ENCODE data around the gene RIMS4. TPM values are rescaled to one million over a fixed set of nuclear protein-coding genes. Genes with fewer than 3 reads are reported as not detected.

RIMS4 gene
- total and polyA plus RNA-seq, 10 of the 15 experiments (the other 5 are each of a cell fraction or from before 2014, with no cell fraction given), result under 0.01 to 0.07 (median 0.05) TPM; not detected in 5

DNA sequence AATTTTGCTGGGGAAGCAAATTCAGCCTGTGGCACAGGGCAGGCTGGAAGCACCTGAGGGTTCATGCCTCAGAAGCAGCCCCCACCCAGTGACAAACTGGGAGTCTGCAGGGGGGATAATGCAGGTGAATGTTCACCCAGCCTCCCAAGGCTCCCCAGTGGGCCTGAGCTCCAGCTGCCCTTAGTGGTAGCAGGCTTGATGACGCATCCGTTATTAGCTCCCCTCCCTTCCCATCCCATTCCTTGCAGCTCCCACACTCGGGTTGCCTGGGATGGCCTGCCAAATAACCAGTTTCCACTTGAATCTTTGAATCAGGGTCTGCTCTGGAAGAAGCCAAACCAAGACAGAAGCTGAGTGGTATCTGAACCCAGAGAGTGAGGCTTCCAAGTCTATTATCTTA, 48.9 kb downstream of the RIMS4 start:
- Histone ChIP-seq H3K4me2 (ENCODE audit: control insufficient read depth, insufficient read depth) (no peak overlapping the region), H2AFZ (ENCODE audit: control insufficient read depth, low read depth, low read length) (no peak overlapping the region), H3K4me1 (ENCODE audit: control insufficient read depth, insufficient read depth, low read length) (no peaks in the 10 kb centered on the region), H3K27ac (ENCODE audit: control insufficient read depth, insufficient read depth) (no peak overlapping the region), H3K27me3 (replicated peaks in 1 of 2; ENCODE audit: control insufficient read depth in 2 of 2, insufficient read depth in 2 of 2, low read length in 1 of 2) (no peaks in the 10 kb centered on the region; a peak in 1 of 4 replicates), H3K36me3 (ENCODE audit: control insufficient read depth in 2 of 2, insufficient read depth in 2 of 2, low read length in 1 of 2) (no peaks in the 10 kb centered on the region), H4K20me1 (ENCODE audit: control insufficient read depth, insufficient read depth) (no peaks in the 10 kb centered on the region), H3K4me3 (no peak overlapping the region), H3K79me2 (ENCODE audit: control insufficient read depth, insufficient read depth, low read length) (no peaks in the 10 kb centered on the region), H3K9me3 (replicated peaks; ENCODE audit: control insufficient read depth, insufficient read depth, low read length) (no peaks in the 10 kb centered on the region), H3K9ac (ENCODE audit: control insufficient read depth, insufficient read depth, low read length) (no peak overlapping the region)
- DNase-seq (ENCODE audit: low read depth, low spot score) (no peak), ATAC-seq (no peak), FAIRE-seq (no peak)
- in situ Hi-C loops (cut with MboI), result no loop called here
- CTCF ChIA-PET, result interaction anchor here (0.9 kb wide), 1 partner anchor 14 kb away, joined by 3 read pairs; no protein-coding TSS in a partner anchor
- TF ChIP-seq POLR2AphosphoS2 (IDR thresholded peaks at IDR 0.05; ENCODE audit: low read depth, low read length), result no peak
- TF ChIP-seq TCF7 (IDR thresholded peaks at IDR 0.05; ENCODE audit: borderline replicate concordance), result no peak
- TF ChIP-seq ZNF384 (IDR thresholded peaks at IDR 0.05; ENCODE audit: borderline replicate concordance, low read depth, low read length), result no peak
- no peak for TF ChIP-seq GABPA (IDR thresholded peaks at IDR 0.05; ENCODE audit: low read depth)
- RAD21 ChIA-PET (ENCODE audit: unreplicated experiment), result no interaction called here
- SMC1A ChIA-PET (ENCODE audit: uncharacterized antibody, unreplicated experiment), result no interaction called here
- POLR2A ChIA-PET, result interaction anchor here (0.5 kb wide), 1 partner anchor 790 kb away, joined by 3 read pairs; no protein-coding TSS in a partner anchor
- WGBS (ENCODE audit: insufficient coverage, insufficient replicate concordance, low lambda C conversion rate, missing lambda C conversion rate), result 64% methylated on average over 3 of the region's 3 CpGs
- no TSS peak for BruUV-seq (replicated peaks)
- intact Hi-C loops (cut with micrococcal nuclease; ENCODE audit: unreplicated experiment), result no loop called here

DNA sequence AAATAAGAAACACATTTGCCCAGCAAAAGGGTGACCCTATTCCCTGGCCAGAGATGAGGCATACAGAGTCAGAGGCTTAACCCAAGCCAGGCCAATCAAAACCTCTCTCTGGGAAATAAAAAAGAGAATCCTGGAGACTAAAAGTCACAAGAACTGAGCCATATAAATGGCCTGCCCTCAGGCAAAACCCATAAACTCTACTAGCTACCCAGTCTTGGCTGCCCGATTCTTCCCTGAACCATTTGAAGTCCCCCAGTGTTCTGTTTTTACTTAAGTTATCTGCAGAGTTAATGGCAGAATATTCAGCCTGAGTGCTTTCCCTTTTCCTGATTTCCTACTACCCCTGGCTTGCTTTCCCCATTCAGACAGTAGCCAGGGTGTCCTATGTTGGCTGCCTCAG, 50.8 kb downstream of the RIMS4 start:
- ChIA-PET CTCF (no interaction called here), SMC1A (ENCODE audit: uncharacterized antibody, unreplicated experiment) (no interaction called here), RAD21 (ENCODE audit: unreplicated experiment) (no interaction called here), POLR2A (interaction anchor here (0.6 kb wide), 1 partner anchor 74 kb away, joined by 4 read pairs; no protein-coding TSS in a partner anchor)
- Histone ChIP-seq H3K9ac (ENCODE audit: control insufficient read depth, insufficient read depth, low read length) (no peak overlapping the region), H2AFZ (ENCODE audit: control insufficient read depth, low read depth, low read length) (no peak overlapping the region), H4K20me1 (ENCODE audit: control insufficient read depth, insufficient read depth) (no peaks in the 10 kb centered on the region), H3K79me2 (ENCODE audit: control insufficient read depth, insufficient read depth, low read length) (no peaks in the 10 kb centered on the region), H3K27me3 (replicated peaks in 1 of 2; ENCODE audit: control insufficient read depth in 2 of 2, insufficient read depth in 2 of 2, low read length in 1 of 2) (no peaks in the 10 kb centered on the region; a peak in 1 of 4 replicates), H3K9me3 (replicated peaks; ENCODE audit: control insufficient read depth, insufficient read depth, low read length) (no peaks in the 10 kb centered on the region), H3K4me2 (ENCODE audit: control insufficient read depth, insufficient read depth) (no peak overlapping the region), H3K4me3 (no peak overlapping the region), H3K4me1 (ENCODE audit: control insufficient read depth, insufficient read depth, low read length) (no peaks in the 10 kb centered on the region), H3K27ac (ENCODE audit: control insufficient read depth, insufficient read depth) (no peak overlapping the region), H3K36me3 (ENCODE audit: control insufficient read depth in 2 of 2, insufficient read depth in 2 of 2, low read length in 1 of 2) (no peaks in the 10 kb centered on the region)
- 50% methylated on average over 1 of the region's 1 CpG for WGBS (ENCODE audit: insufficient coverage, insufficient replicate concordance, low lambda C conversion rate, missing lambda C conversion rate)
- BruUV-seq (replicated peaks), result no TSS peak
- DNase-seq (ENCODE audit: low read depth, low spot score) (no peak), FAIRE-seq (no peak), ATAC-seq (no peak)
- in situ Hi-C loops (cut with MboI) (no loop called here), intact Hi-C loops (cut with micrococcal nuclease; ENCODE audit: unreplicated experiment) (no loop called here)
- TF ChIP-seq DPF2 (IDR thresholded peaks at IDR 0.05), result no peak
- no peak for TF ChIP-seq STAT3 (IDR thresholded peaks at IDR 0.05; ENCODE audit: low read depth, low read length)
- TF ChIP-seq SREBF1 (IDR thresholded peaks at IDR 0.05; ENCODE audit: low read length), result no peak
- TF ChIP-seq BHLHE40 (IDR thresholded peaks at IDR 0.05; ENCODE audit: borderline replicate concordance in 1 of 2, low read depth in 2 of 2, low read length in 1 of 2), result no peak
- TF ChIP-seq, protein P1, sequence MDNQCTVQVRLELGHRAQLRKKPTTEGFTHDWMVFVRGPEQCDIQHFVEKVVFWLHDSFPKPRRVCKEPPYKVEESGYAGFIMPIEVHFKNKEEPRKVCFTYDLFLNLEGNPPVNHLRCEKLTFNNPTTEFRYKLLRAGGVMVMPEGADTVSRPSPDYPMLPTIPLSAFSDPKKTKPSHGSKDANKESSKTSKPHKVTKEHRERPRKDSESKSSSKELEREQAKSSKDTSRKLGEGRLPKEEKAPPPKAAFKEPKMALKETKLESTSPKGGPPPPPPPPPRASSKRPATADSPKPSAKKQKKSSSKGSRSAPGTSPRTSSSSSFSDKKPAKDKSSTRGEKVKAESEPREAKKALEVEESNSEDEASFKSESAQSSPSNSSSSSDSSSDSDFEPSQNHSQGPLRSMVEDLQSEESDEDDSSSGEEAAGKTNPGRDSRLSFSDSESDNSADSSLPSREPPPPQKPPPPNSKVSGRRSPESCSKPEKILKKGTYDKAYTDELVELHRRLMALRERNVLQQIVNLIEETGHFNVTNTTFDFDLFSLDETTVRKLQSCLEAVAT (IDR thresholded peaks at IDR 0.05), result no peak
- no peak for TF ChIP-seq MEF2A (IDR thresholded peaks at IDR 0.05; ENCODE audit: insufficient read depth, low read depth, low read length)
- TF ChIP-seq WRNIP1 (IDR thresholded peaks at IDR 0.05; ENCODE audit: borderline replicate concordance, low read depth, low read length), result no peak
- no peak for TF ChIP-seq SRF (IDR thresholded peaks at IDR 0.05; ENCODE audit: low read depth in 2 of 2, low read length in 2 of 2)
- TF ChIP-seq ASH2L (IDR thresholded peaks at IDR 0.05; ENCODE audit: borderline replicate concordance, low read depth), result no peak
- TF ChIP-seq, protein P2, sequence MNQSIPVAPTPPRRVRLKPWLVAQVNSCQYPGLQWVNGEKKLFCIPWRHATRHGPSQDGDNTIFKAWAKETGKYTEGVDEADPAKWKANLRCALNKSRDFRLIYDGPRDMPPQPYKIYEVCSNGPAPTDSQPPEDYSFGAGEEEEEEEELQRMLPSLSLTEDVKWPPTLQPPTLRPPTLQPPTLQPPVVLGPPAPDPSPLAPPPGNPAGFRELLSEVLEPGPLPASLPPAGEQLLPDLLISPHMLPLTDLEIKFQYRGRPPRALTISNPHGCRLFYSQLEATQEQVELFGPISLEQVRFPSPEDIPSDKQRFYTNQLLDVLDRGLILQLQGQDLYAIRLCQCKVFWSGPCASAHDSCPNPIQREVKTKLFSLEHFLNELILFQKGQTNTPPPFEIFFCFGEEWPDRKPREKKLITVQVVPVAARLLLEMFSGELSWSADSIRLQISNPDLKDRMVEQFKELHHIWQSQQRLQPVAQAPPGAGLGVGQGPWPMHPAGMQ (IDR thresholded peaks at IDR 0.05; ENCODE audit: borderline replicate concordance), result no peak
